Neural progenitor cell (in vitro differentiated cells): ENCODE measurements around the gene KIF21B. TPM values are rescaled to one million over a fixed set of nuclear protein-coding genes. Genes with fewer than 3 reads are reported as not detected.

Source experiments
- DNase-seq: peaks from one replicate; pipeline ENCODE4 v3.0.0-alpha.2; 2016; ENCODE audit warnings: low spot score
- H2AFZ ChIP-seq: fragments of 200-600 bp; sonication (generic); replicated peaks from 2 replicates; pipeline ENCODE4 v1.6.1; 2016; ENCODE audit warnings: antibody characterized with exemption
- H3F3A ChIP-seq: fragments of 200-600 bp; sonication (generic); 2 replicates; pipeline ENCODE4 v1.6.1; 2016; ENCODE audit warnings: antibody characterized with exemption, low read depth
- H3K27ac ChIP-seq: fragments of 200-600 bp; sonication (generic); 2 replicates; pipeline ENCODE4 v1.5.1; 2016; ENCODE audit warnings: mild to moderate bottlenecking
- H3K27me3 ChIP-seq: fragments of 200-600 bp; sonication (generic); 2 replicates; pipeline ENCODE4 v1.6.1; 2016; ENCODE audit warnings: mild to moderate bottlenecking, moderate library complexity
- H3K36me3 ChIP-seq: fragments of 200-600 bp; sonication (generic); 2 replicates; pipeline ENCODE4 v1.5.1; 2016
- H3K4me1 ChIP-seq: fragments of 200-600 bp; sonication (generic); 2 replicates; pipeline ENCODE4 v1.6.1; 2016; ENCODE audit warnings: mixed run types
- H3K4me2 ChIP-seq: fragments of 200-600 bp; sonication (generic); 2 replicates; pipeline ENCODE4 v1.6.1; 2016
- H3K4me3 ChIP-seq: fragments of 200-600 bp; sonication (generic); 2 replicates; pipeline ENCODE4 v1.5.1; 2016
- H3K79me2 ChIP-seq: fragments of 200-600 bp; sonication (generic); 2 replicates; pipeline ENCODE4 v1.6.1; 2016; ENCODE audit warnings: low read depth
- H3K9ac ChIP-seq: fragments of 200-600 bp; sonication (generic); 2 replicates; pipeline ENCODE4 v1.6.1; 2016
- H3K9me3 ChIP-seq: fragments of 200-600 bp; sonication (generic); 2 replicates; pipeline ENCODE4 v1.5.1; 2016; ENCODE audit warnings: low read depth
- H4K20me1 ChIP-seq: fragments of 200-600 bp; sonication (generic); 2 replicates; pipeline ENCODE4 v1.6.1; 2016; ENCODE audit warnings: low read depth
- H3K27ac Mint-ChIP-seq: 3 replicates; pipeline ENCODE4 v1.8.0; 2021; ENCODE audit warnings: mixed read lengths
- H3K27me3 Mint-ChIP-seq: 2 replicates; pipeline ENCODE4 v1.8.0; 2022; ENCODE audit warnings: low read depth, mild to moderate bottlenecking, inconsistent platforms, moderate library complexity, mixed read lengths; ENCODE audit not compliant: insufficient read depth
- H3K36me3 Mint-ChIP-seq: 3 replicates; pipeline ENCODE4 v1.8.0; 2021; ENCODE audit warnings: mixed read lengths
- H3K4me1 Mint-ChIP-seq: 3 replicates; pipeline ENCODE4 v1.8.0; 2021; ENCODE audit warnings: mixed read lengths
- H3K4me3 Mint-ChIP-seq: 3 replicates; pipeline ENCODE4 v1.8.0; 2021; ENCODE audit warnings: mild to moderate bottlenecking, moderate library complexity, mixed read lengths
- H3K9me3 Mint-ChIP-seq: 3 replicates; pipeline ENCODE4 v1.8.0; 2020; ENCODE audit warnings: mixed read lengths
- EZH2 ChIP-seq: fragments of 200-600 bp; sonication (generic); IDR thresholded peaks from 2 replicates; pipeline ENCODE4 v1.6.1; 2017; ENCODE audit warnings: antibody characterized with exemption, mild to moderate bottlenecking, moderate library complexity
- EZH2phosphoT487 ChIP-seq: fragments of 200-600 bp; sonication (generic); IDR thresholded peaks from 2 replicates; pipeline ENCODE4 v1.6.1; 2017; ENCODE audit warnings: antibody characterized with exemption
- total RNA-seq: library from RNA; depleted of rRNA; stranded (reverse); fragments of >200 nt; gene quantifications from 2 replicates; pipeline ENCODE4 v1.2.3, GENCODE V29; 2015; ENCODE audit warnings: low replicate concordance
- TF ChIP-seq, protein P1 (sequence below): fragments of 200-600 bp; sonication (generic); IDR thresholded peaks from 2 replicates; pipeline ENCODE4 v1.5.1; 2017; ENCODE audit warnings: antibody characterized with exemption, mild to moderate bottlenecking

KIF21B gene
- total RNA-seq, 1 donor from 2014 or later: 6.4 TPM

- peaks cover 23% of the 10 kb centered on the region for H3K27me3 Mint-ChIP-seq
- H3K9me3 Mint-ChIP-seq: no peaks in the 10 kb centered on the region
- peak; percentile 30 for DNase-seq
Observed at GRCh38 chr1:201062511-201063091, 39.1 kb upstream of the KIF21B start.

DNA sequence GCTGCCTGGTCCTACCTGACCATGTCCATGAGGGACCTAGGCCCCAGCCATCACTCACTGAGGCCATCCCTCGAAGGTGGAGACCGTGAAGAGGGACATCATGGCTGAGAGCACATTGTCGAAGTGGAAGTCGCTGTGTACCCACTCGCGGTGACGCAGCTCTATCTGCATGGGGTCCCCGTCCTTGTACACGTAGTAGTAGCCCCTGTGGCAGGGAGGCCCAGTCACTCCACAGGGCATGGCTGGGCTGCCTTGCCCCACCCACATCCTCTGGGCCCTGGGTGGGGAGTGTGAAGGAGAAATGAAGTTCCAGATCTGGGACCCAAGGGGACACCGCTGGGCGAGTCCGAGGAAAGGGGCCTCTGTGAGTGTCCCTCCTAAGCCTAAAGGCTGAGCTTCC lies 38.4 kb upstream of the KIF21B start:
- no peak for DNase-seq
- no peaks in the 10 kb centered on the region for H3K9me3 Mint-ChIP-seq
- Histone ChIP-seq H2AFZ (no peak overlapping the region), H3K79me2 (no peaks in the 10 kb centered on the region), H3K9ac (no peak overlapping the region), H3K4me1 (peaks cover 11% of the 10 kb centered on the region), H4K20me1 (no peaks in the 10 kb centered on the region), H3F3A (no peaks in the 10 kb centered on the region), H3K4me2 (no peak overlapping the region), H3K4me3 (no peak overlapping the region), H3K27ac (no peak overlapping the region), H3K9me3 (no peaks in the 10 kb centered on the region), H3K36me3 (no peaks in the 10 kb centered on the region), H3K27me3 (no peaks in the 10 kb centered on the region)
- H3K4me3 Mint-ChIP-seq: no peak overlapping the region
- peaks cover 49% of the 10 kb centered on the region for H3K4me1 Mint-ChIP-seq
- peaks cover 23% of the 10 kb centered on the region for H3K27me3 Mint-ChIP-seq
- H3K27ac Mint-ChIP-seq: peak overlapping the region; percentile 69
- no peaks in the 10 kb centered on the region for H3K36me3 Mint-ChIP-seq
- TF ChIP-seq EZH2phosphoT487 (no peak), EZH2 (no peak)
- TF ChIP-seq, protein P1, sequence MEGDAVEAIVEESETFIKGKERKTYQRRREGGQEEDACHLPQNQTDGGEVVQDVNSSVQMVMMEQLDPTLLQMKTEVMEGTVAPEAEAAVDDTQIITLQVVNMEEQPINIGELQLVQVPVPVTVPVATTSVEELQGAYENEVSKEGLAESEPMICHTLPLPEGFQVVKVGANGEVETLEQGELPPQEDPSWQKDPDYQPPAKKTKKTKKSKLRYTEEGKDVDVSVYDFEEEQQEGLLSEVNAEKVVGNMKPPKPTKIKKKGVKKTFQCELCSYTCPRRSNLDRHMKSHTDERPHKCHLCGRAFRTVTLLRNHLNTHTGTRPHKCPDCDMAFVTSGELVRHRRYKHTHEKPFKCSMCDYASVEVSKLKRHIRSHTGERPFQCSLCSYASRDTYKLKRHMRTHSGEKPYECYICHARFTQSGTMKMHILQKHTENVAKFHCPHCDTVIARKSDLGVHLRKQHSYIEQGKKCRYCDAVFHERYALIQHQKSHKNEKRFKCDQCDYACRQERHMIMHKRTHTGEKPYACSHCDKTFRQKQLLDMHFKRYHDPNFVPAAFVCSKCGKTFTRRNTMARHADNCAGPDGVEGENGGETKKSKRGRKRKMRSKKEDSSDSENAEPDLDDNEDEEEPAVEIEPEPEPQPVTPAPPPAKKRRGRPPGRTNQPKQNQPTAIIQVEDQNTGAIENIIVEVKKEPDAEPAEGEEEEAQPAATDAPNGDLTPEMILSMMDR: no peak

More at GRCh38 chr1:201062511-201063091, 39.1 kb upstream of the KIF21B start:
- Histone ChIP-seq H3K36me3 (no peaks in the 10 kb centered on the region), H3K9ac (no peak overlapping the region), H3K4me3 (no peak overlapping the region), H3K27me3 (no peaks in the 10 kb centered on the region), H2AFZ (peak overlapping the region; percentile 50), H3K79me2 (no peaks in the 10 kb centered on the region), H4K20me1 (no peaks in the 10 kb centered on the region), H3F3A (no peaks in the 10 kb centered on the region), H3K4me1 (peaks cover 11% of the 10 kb centered on the region), H3K9me3 (no peaks in the 10 kb centered on the region), H3K4me2 (peak overlapping the region; percentile 51), H3K27ac (no peak overlapping the region)
- Mint-ChIP-seq H3K4me1 (peaks cover 49% of the 10 kb centered on the region), H3K27ac (peak overlapping the region; percentile 69), H3K36me3 (no peaks in the 10 kb centered on the region), H3K4me3 (no peak overlapping the region)
- TF ChIP-seq EZH2 (no peak), EZH2phosphoT487 (no peak)
- TF ChIP-seq, protein P1: no peak

DNA sequence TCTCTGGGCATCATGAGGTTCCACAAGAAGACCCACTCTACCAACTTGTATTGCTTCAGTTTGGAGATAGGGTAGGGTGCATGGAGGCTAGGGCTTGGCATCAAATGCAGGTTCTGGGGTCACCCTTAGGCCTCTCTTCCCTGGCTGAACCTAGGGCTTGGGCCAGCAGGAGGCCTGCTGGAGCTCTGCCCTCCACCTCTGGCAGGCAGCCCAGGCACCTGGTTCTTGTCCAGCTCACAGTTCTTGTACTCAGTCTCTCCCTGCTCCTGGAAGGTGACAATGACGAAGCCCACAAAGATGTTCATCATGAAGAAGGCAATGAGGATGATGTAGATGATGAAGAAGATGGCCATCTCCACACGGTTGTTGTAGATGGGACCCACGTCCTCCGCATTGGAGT lies 37.5 kb upstream of the KIF21B start:
- Histone ChIP-seq H3K27me3 (no peaks in the 10 kb centered on the region), H3K27ac (no peak overlapping the region), H3K4me1 (peaks cover 11% of the 10 kb centered on the region), H3K4me3 (no peak overlapping the region), H4K20me1 (no peaks in the 10 kb centered on the region), H3K36me3 (no peaks in the 10 kb centered on the region), H3K4me2 (no peak overlapping the region), H3F3A (no peaks in the 10 kb centered on the region), H3K79me2 (no peaks in the 10 kb centered on the region), H3K9ac (no peak overlapping the region), H2AFZ (no peak overlapping the region), H3K9me3 (no peaks in the 10 kb centered on the region)
- TF ChIP-seq EZH2phosphoT487 (no peak), EZH2 (no peak)
- TF ChIP-seq, protein P1: no peak
- no peak overlapping the region for H3K4me3 Mint-ChIP-seq
- H3K27ac Mint-ChIP-seq: no peak overlapping the region
- no peak for DNase-seq
- H3K9me3 Mint-ChIP-seq: no peaks in the 10 kb centered on the region
- peaks cover 27% of the 10 kb centered on the region for H3K27me3 Mint-ChIP-seq
- H3K36me3 Mint-ChIP-seq: no peaks in the 10 kb centered on the region
- peaks cover 49% of the 10 kb centered on the region for H3K4me1 Mint-ChIP-seq
